Measurements from ENCODE around the gene HLCS. TPM values are rescaled to one million over a fixed set of nuclear protein-coding genes. Genes with fewer than 3 reads are reported as not detected.

Gene HLCS
- total RNA-seq, 1 donor from 2014 or later = 14.5 TPM

GRCh38 chr21:36806103-36806502, 160.4 kb downstream of the HLCS start:
- DNase-seq = no peak

GRCh38 chr21:36804874-36805611, 161.4 kb downstream of the HLCS start:
- DNase-seq = no peak

GRCh38 chr21:36803816-36804439, 162.5 kb downstream of the HLCS start:
- DNase-seq = no peak

- no peak for DNase-seq
Observed at GRCh38 chr21:36803051-36803645, 163.3 kb downstream of the HLCS start.

- no peak for DNase-seq
Observed at GRCh38 chr21:36800734-36801133, 165.7 kb downstream of the HLCS start.

GRCh38 chr21:36799869-36800268, 166.6 kb downstream of the HLCS start:
- no peak for DNase-seq

- no peak for DNase-seq
Observed at GRCh38 chr21:36798491-36798890, 168.0 kb downstream of the HLCS start.

- DNase-seq = no peak
Observed at GRCh38 chr21:36796070-36796469, 170.4 kb downstream of the HLCS start.

GRCh38 chr21:36792505-36792967, 173.9 kb downstream of the HLCS start:
- no peak for DNase-seq

GRCh38 chr21:36791695-36792470, 174.6 kb downstream of the HLCS start:
- DNase-seq = no peak

GRCh38 chr21:36791180-36791579, 175.3 kb downstream of the HLCS start:
- no peak for DNase-seq

GRCh38 chr21:36790616-36791015, 175.9 kb downstream of the HLCS start:
- no peak for DNase-seq

GRCh38 chr21:36788120-36788638, 178.3 kb downstream of the HLCS start:
- DNase-seq = no peak

- DNase-seq = no peak
Observed at GRCh38 chr21:36786186-36786585, 180.3 kb downstream of the HLCS start.

GRCh38 chr21:36785615-36786014, 180.9 kb downstream of the HLCS start:
- no peak for DNase-seq

GRCh38 chr21:36784947-36785346, 181.5 kb downstream of the HLCS start:
- no peak for DNase-seq

- DNase-seq = no peak
Observed at GRCh38 chr21:36783612-36784374, 182.7 kb downstream of the HLCS start.

- DNase-seq = no peak
Observed at GRCh38 chr21:36780861-36781260, 185.6 kb downstream of the HLCS start.

GRCh38 chr21:36776981-36777617, 189.4 kb downstream of the HLCS start:
- DNase-seq = no peak

GRCh38 chr21:36773995-36774394, 192.5 kb downstream of the HLCS start:
- DNase-seq = no peak

- DNase-seq = no peak
Observed at GRCh38 chr21:36773117-36773516, 193.4 kb downstream of the HLCS start.

All from skin of body (tissue), 2 donors.